Fibroblast of lung (primary cell): ENCODE data around the gene SPOCK1. TPM values are rescaled to one million over a fixed set of nuclear protein-coding genes. Genes with fewer than 3 reads are reported as not detected.

Source experiments
- DNase-seq, 2 donors: peaks; one replicate each; pipeline versions ENCODE4 v3.0.0 to v3.0.0-alpha.2; 2010; ENCODE audit warnings: low read depth in 2 of 2
- H2AFZ ChIP-seq: 2 replicates; pipeline ENCODE4 v1.5.1; 2012; ENCODE audit warnings: low read length, control low read depth, inconsistent platforms
- H3K27ac ChIP-seq: 2 replicates; pipeline ENCODE4 v1.5.1; 2011; ENCODE audit warnings: low read length, control low read depth; ENCODE audit not compliant: insufficient read depth
- H3K27me3 ChIP-seq: 2 replicates; pipeline ENCODE4 v1.5.1; 2011; ENCODE audit warnings: mild to moderate bottlenecking, low read length; ENCODE audit not compliant: control insufficient read depth, insufficient read depth
- H3K36me3 ChIP-seq: 2 replicates; pipeline ENCODE4 v1.5.1; 2011; ENCODE audit warnings: low read length; ENCODE audit not compliant: control insufficient read depth, insufficient read depth
- H3K4me1 ChIP-seq: 2 replicates; pipeline ENCODE4 v1.5.1; 2011; ENCODE audit warnings: low read length; ENCODE audit not compliant: control insufficient read depth, insufficient read depth; ENCODE audit errors: extremely low read depth
- H3K4me2 ChIP-seq: 2 replicates; pipeline ENCODE4 v1.5.1; 2011; ENCODE audit warnings: low read length, control low read depth; ENCODE audit not compliant: insufficient read depth; ENCODE audit errors: extremely low read depth
- H3K4me3 ChIP-seq, 4 experiments: fragments of 200-600 bp in 1 of 4; sonication (generic) in 1 of 4; replicated peaks in 1 of 4; 2 replicates each; pipeline ENCODE4 v1.5.1; 2011 to 2016; ENCODE audit warnings: low read length in 4 of 4, low read depth in 3 of 4, mild to moderate bottlenecking in 3 of 4, control low read depth in 2 of 4, inconsistent platforms in 1 of 4, mixed read lengths in 1 of 4; ENCODE audit not compliant: insufficient read depth in 1 of 4; ENCODE audit errors: control extremely low read depth in 1 of 4
- H3K79me2 ChIP-seq: 2 replicates; pipeline ENCODE4 v1.5.1; 2012; ENCODE audit warnings: mild to moderate bottlenecking, low read length, inconsistent platforms; ENCODE audit not compliant: control insufficient read depth, insufficient read depth
- H3K9ac ChIP-seq: 2 replicates; pipeline ENCODE4 v1.5.1; 2011; ENCODE audit warnings: mild to moderate bottlenecking, low read length, control low read depth; ENCODE audit not compliant: insufficient read depth
- H3K9me3 ChIP-seq: 2 replicates; pipeline ENCODE4 v1.5.1; 2012; ENCODE audit warnings: low read depth, low read length; ENCODE audit not compliant: control insufficient read depth, insufficient read depth
- H4K20me1 ChIP-seq: 2 replicates; pipeline ENCODE4 v1.5.1; 2011; ENCODE audit warnings: low read length; ENCODE audit not compliant: control insufficient read depth, insufficient read depth; ENCODE audit errors: extremely low read depth
- CTCF ChIP-seq, 2 donors: IDR thresholded peaks in 1 of 2; conservative IDR thresholded peaks in 1 of 2; 1 replicate in 1 of 2; 2 replicates in 1 of 2; pipeline ENCODE4 v1.5.1; 2011 to 2012; ENCODE audit warnings: low read length in 2 of 2, control low read depth in 1 of 2, inconsistent platforms in 1 of 2, low read depth in 1 of 2, mild to moderate bottlenecking in 1 of 2
- EZH2 ChIP-seq: IDR thresholded peaks from 2 replicates; pipeline ENCODE4 v1.5.1; 2012; ENCODE audit warnings: low read length, control low read depth, mild to moderate bottlenecking; ENCODE audit errors: missing control alignments
- polyA plus RNA-seq, 2 donors: library from polyadenylated mRNA; depleted of rRNA in 1 of 2; stranded (reverse) in 1 of 2; unstranded in 1 of 2; fragments of >200 nt; gene quantifications; 2 replicates each; pipeline ENCODE4 v1.2.1, GENCODE V29; 2011 to 2012; ENCODE audit warnings: missing spikeins in 1 of 2
- total RNA-seq: library from RNA; depleted of rRNA; stranded (reverse); fragments of >200 nt; gene quantifications from 2 replicates; pipeline ENCODE4 v1.2.1, GENCODE V29; 2014

The SPOCK1 gene
- total and polyA plus RNA-seq, 2 donors (not counting 1 experiment from before 2014, with no cell fraction given) = 11.1 to 34.9 TPM

- H3K4me2 ChIP-seq = no peak overlapping the region
Observed at GRCh38 chr5:137122558-137122957, 376.6 kb downstream of the SPOCK1 start.

GRCh38 chr5:137122075-137122474, 377.1 kb downstream of the SPOCK1 start:
- no peak for TF ChIP-seq CTCF (conservative IDR thresholded peaks at IDR 0.05 in 1 of 2, IDR thresholded peaks at IDR 0.05 in 1 of 2; ENCODE audit: low read depth in 1 of 2, low read length in 2 of 2)
- TF ChIP-seq EZH2 = no peak
- peak in 1 of 2 donors; percentile 58 for DNase-seq

More at GRCh38 chr5:137122558-137122957, 376.6 kb downstream of the SPOCK1 start:
- Histone ChIP-seq H3K4me1 (no peaks in the 10 kb centered on the region), H3K27me3 (no peaks in the 10 kb centered on the region), H2AFZ (no peak overlapping the region), H3K4me3 (no peak overlapping the region), H3K79me2 (no peaks in the 10 kb centered on the region), H3K27ac (no peak overlapping the region), H4K20me1 (no peaks in the 10 kb centered on the region), H3K9me3 (no peaks in the 10 kb centered on the region), H3K9ac (no peak overlapping the region), H3K36me3 (no peaks in the 10 kb centered on the region)
- DNase-seq = no peak
- TF ChIP-seq CTCF (conservative IDR thresholded peaks at IDR 0.05 in 1 of 2, IDR thresholded peaks at IDR 0.05 in 1 of 2; ENCODE audit: low read depth in 1 of 2, low read length in 2 of 2) (no peak), EZH2 (no peak)

GRCh38 chr5:137119321-137119720, 379.8 kb downstream of the SPOCK1 start:
- Histone ChIP-seq H3K27ac (no peak overlapping the region), H3K36me3 (no peaks in the 10 kb centered on the region), H2AFZ (no peak overlapping the region), H3K79me2 (no peaks in the 10 kb centered on the region), H3K4me3 (no peak overlapping the region), H3K4me1 (no peaks in the 10 kb centered on the region), H3K9ac (no peak overlapping the region), H3K27me3 (no peaks in the 10 kb centered on the region), H3K4me2 (no peak overlapping the region), H4K20me1 (no peaks in the 10 kb centered on the region), H3K9me3 (no peaks in the 10 kb centered on the region)
- no peak for TF ChIP-seq CTCF (conservative IDR thresholded peaks at IDR 0.05 in 1 of 2, IDR thresholded peaks at IDR 0.05 in 1 of 2; ENCODE audit: low read depth in 1 of 2, low read length in 2 of 2)
- TF ChIP-seq EZH2 = no peak
- DNase-seq = no peak

More at GRCh38 chr5:137122075-137122474, 377.1 kb downstream of the SPOCK1 start:
- Histone ChIP-seq H3K27me3 (no peaks in the 10 kb centered on the region), H3K79me2 (no peaks in the 10 kb centered on the region), H3K36me3 (no peaks in the 10 kb centered on the region), H3K4me2 (no peak overlapping the region), H3K9ac (no peak overlapping the region), H3K4me1 (no peaks in the 10 kb centered on the region), H4K20me1 (no peaks in the 10 kb centered on the region), H3K9me3 (no peaks in the 10 kb centered on the region), H3K4me3 (no peak overlapping the region), H3K27ac (no peak overlapping the region), H2AFZ (no peak overlapping the region)
